ENCODE measurements around the gene MDP1. TPM values are rescaled to one million over a fixed set of nuclear protein-coding genes. Genes with fewer than 3 reads are reported as not detected.

Gene MDP1
- total and polyA plus RNA-seq, 2 donors (not counting 1 experiment from before 2014, with no cell fraction given), result 14.4 to 22.1 TPM

DNA sequence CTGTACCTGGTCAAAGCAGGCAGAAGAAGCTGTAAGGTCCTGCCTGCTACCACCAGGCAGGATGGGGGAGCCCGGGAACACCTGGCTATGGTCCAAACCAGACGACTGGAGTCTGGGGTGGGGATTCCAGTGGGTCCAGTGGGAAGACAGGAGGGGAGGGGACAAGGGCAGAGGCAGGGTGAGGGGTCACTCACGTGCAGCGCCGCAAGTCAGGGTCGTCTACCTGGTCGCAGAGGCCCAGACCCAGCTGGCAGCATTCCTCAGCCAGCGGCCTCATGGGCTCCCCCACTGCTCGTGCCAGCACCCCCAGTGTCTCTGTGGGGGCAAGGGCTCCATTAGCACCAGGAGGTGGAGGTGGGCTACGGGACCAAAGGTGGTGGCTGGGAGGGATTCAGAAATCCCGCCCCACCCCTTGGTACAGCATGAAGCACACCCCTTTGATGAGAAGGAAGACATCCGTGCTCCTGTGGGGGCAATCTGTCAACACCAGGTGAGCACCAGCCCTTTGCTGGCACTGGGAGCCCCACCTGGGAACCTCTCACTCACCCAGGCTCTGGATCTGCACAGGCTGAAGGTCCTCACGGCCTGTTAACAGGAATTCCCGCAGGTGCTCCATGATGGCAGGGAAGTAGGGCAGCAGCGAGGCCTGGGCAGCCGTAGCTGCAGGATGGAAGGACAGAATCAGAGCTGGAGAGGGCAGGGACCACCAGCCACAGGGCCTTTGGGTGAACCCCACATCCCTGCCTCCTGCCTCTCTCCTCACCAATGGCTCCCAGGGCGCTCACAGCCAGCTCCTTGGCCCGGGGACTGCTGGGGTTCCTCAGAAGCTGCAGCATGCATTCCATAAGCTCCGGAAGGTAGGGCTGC lies 31.5 kb downstream of the MDP1 start:
- Histone ChIP-seq H3K4me2 (ENCODE audit: extremely low read depth, insufficient read depth, low read length) (no peak overlapping the region), H3K4me3 (replicated peaks in 1 of 4; ENCODE audit: control extremely low read depth in 1 of 4, insufficient read depth in 1 of 4, low read depth in 3 of 4, low read length in 4 of 4) (no peak overlapping the region), H3K4me1 (ENCODE audit: control insufficient read depth, extremely low read depth, insufficient read depth, low read length) (peaks cover 4% of the 10 kb centered on the region), H3K9me3 (ENCODE audit: control insufficient read depth, insufficient read depth, low read depth, low read length) (no peaks in the 10 kb centered on the region), H3K79me2 (ENCODE audit: control insufficient read depth, insufficient read depth, low read length) (peaks cover 7% of the 10 kb centered on the region), H3K27me3 (ENCODE audit: control insufficient read depth, insufficient read depth, low read length) (no peaks in the 10 kb centered on the region), H3K27ac (ENCODE audit: insufficient read depth, low read length) (no peak overlapping the region), H2AFZ (ENCODE audit: low read length) (no peak overlapping the region), H3K36me3 (ENCODE audit: control insufficient read depth, insufficient read depth, low read length) (peaks cover 34% of the 10 kb centered on the region), H3K9ac (ENCODE audit: insufficient read depth, low read length) (no peak overlapping the region), H4K20me1 (ENCODE audit: control insufficient read depth, extremely low read depth, insufficient read depth, low read length) (no peaks in the 10 kb centered on the region)
- no peak for TF ChIP-seq EZH2 (IDR thresholded peaks at IDR 0.05; ENCODE audit: low read length, missing control alignments)
- no peak for DNase-seq (ENCODE audit: low read depth in 2 of 2)

DNA sequence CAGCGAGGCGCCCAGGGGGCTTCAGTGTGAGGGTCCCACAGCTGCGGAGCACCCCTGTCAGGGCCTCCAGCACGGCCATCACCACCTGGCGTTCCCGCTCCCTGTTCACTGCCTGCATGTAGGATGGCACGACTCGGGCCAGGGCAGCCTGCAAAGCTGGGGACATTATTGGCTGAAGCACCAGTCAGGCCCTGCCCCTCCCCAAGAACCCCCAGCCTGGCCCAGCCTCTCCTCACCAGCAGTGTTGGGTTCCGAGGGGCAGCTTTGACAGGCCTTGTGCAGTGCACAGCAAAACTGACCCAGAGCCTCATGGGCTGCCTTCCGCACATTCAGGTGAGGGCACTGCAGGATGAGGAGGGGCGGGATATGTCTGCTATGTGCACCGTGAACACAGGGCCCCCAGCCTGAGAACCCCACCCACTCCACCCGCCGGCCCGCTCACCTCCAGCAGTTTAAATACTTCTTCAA lies 32.8 kb downstream of the MDP1 start:
- no peak for TF ChIP-seq EZH2 (IDR thresholded peaks at IDR 0.05; ENCODE audit: low read length, missing control alignments)
- TF ChIP-seq, protein P1, sequence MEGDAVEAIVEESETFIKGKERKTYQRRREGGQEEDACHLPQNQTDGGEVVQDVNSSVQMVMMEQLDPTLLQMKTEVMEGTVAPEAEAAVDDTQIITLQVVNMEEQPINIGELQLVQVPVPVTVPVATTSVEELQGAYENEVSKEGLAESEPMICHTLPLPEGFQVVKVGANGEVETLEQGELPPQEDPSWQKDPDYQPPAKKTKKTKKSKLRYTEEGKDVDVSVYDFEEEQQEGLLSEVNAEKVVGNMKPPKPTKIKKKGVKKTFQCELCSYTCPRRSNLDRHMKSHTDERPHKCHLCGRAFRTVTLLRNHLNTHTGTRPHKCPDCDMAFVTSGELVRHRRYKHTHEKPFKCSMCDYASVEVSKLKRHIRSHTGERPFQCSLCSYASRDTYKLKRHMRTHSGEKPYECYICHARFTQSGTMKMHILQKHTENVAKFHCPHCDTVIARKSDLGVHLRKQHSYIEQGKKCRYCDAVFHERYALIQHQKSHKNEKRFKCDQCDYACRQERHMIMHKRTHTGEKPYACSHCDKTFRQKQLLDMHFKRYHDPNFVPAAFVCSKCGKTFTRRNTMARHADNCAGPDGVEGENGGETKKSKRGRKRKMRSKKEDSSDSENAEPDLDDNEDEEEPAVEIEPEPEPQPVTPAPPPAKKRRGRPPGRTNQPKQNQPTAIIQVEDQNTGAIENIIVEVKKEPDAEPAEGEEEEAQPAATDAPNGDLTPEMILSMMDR (conservative IDR thresholded peaks at IDR 0.05 in 1 of 2, IDR thresholded peaks at IDR 0.05 in 1 of 2; ENCODE audit: low read depth in 1 of 2, low read length in 2 of 2), result no peak
- H3K9ac ChIP-seq (ENCODE audit: insufficient read depth, low read length), result no peak overlapping the region
- DNase-seq (ENCODE audit: low read depth in 2 of 2), result no peak
- H3K4me1 ChIP-seq (ENCODE audit: control insufficient read depth, extremely low read depth, insufficient read depth, low read length), result peaks cover 4% of the 10 kb centered on the region
- no peaks in the 10 kb centered on the region for H4K20me1 ChIP-seq (ENCODE audit: control insufficient read depth, extremely low read depth, insufficient read depth, low read length)
- H3K27ac ChIP-seq (ENCODE audit: insufficient read depth, low read length), result no peak overlapping the region
- no peak overlapping the region for H3K4me3 ChIP-seq (replicated peaks in 1 of 4; ENCODE audit: control extremely low read depth in 1 of 4, insufficient read depth in 1 of 4, low read depth in 3 of 4, low read length in 4 of 4)
- H2AFZ ChIP-seq (ENCODE audit: low read length), result no peak overlapping the region
- H3K79me2 ChIP-seq (ENCODE audit: control insufficient read depth, insufficient read depth, low read length), result peaks cover 7% of the 10 kb centered on the region
- peaks cover 41% of the 10 kb centered on the region for H3K36me3 ChIP-seq (ENCODE audit: control insufficient read depth, insufficient read depth, low read length)
- H3K9me3 ChIP-seq (ENCODE audit: control insufficient read depth, insufficient read depth, low read depth, low read length), result no peaks in the 10 kb centered on the region
- no peak overlapping the region for H3K4me2 ChIP-seq (ENCODE audit: extremely low read depth, insufficient read depth, low read length)
- H3K27me3 ChIP-seq (ENCODE audit: control insufficient read depth, insufficient read depth, low read length), result no peaks in the 10 kb centered on the region

DNA sequence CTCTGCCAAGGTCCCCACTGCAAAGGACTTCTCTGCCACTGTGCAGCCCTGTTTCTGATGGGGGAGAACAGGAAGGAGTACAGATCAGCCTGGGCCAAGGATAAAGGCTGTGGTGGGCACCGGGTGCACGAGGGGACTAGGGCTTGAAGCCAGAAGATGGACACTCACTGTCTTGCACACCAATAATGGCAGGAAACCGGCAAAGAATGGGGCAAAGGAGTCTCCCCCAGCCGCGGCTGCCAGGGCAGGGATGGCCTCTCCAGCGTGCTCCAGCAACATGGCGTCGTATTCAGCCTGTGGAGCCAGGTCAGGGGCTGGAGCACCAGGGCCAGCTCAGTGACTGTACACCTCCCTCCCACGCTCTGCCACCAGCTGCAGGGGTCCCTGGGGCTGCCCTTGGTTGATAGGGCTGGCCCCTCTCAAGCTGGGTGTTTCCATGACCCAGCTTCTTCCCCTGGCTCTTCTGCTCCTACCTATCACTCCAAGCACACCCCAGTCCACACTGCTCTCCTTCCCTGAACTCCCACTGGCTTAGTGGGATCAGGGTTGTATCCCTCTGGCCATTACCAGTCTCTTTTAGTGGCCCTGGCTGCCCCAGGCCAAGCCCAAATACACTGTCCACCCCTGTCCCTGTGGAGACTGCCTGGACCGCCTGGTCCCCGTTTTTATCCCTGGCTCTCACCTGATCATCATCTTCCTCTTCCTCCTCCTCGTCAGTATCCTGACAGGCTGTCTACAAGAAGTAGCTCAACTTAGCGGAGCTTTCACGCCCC lies 33.6 kb downstream of the MDP1 start:
- DNase-seq (ENCODE audit: low read depth in 2 of 2), result no peak
- Histone ChIP-seq H2AFZ (ENCODE audit: low read length) (no peak overlapping the region), H3K4me3 (replicated peaks in 1 of 4; ENCODE audit: control extremely low read depth in 1 of 4, insufficient read depth in 1 of 4, low read depth in 3 of 4, low read length in 4 of 4) (no peak overlapping the region), H3K9ac (ENCODE audit: insufficient read depth, low read length) (no peak overlapping the region), H3K27ac (ENCODE audit: insufficient read depth, low read length) (no peak overlapping the region), H3K4me2 (ENCODE audit: extremely low read depth, insufficient read depth, low read length) (no peak overlapping the region), H3K79me2 (ENCODE audit: control insufficient read depth, insufficient read depth, low read length) (peaks cover 3% of the 10 kb centered on the region), H3K27me3 (ENCODE audit: control insufficient read depth, insufficient read depth, low read length) (no peaks in the 10 kb centered on the region), H3K9me3 (ENCODE audit: control insufficient read depth, insufficient read depth, low read depth, low read length) (no peaks in the 10 kb centered on the region), H3K36me3 (ENCODE audit: control insufficient read depth, insufficient read depth, low read length) (peaks cover 44% of the 10 kb centered on the region), H4K20me1 (ENCODE audit: control insufficient read depth, extremely low read depth, insufficient read depth, low read length) (no peaks in the 10 kb centered on the region), H3K4me1 (ENCODE audit: control insufficient read depth, extremely low read depth, insufficient read depth, low read length) (no peaks in the 10 kb centered on the region)
- TF ChIP-seq, protein P1 (conservative IDR thresholded peaks at IDR 0.05 in 1 of 2, IDR thresholded peaks at IDR 0.05 in 1 of 2; ENCODE audit: low read depth in 1 of 2, low read length in 2 of 2), result no peak
- no peak for TF ChIP-seq EZH2 (IDR thresholded peaks at IDR 0.05; ENCODE audit: low read length, missing control alignments)

All from fibroblast of lung (primary cell).